K562 (cell line): Measurements from ENCODE around the gene STK17A. TPM values are rescaled to one million over a fixed set of nuclear protein-coding genes. Genes with fewer than 3 reads are reported as not detected.

Experiments used
- ATAC-seq: fragments of 200-7000 bp; cut with Tn5 transposase; 3 replicates; pipeline ENCODE4 v1.9.1; 2020; ENCODE audit warnings: moderate library complexity
- BruUV-seq: library from RNA; stranded (reverse); fragments of 400-500 nt; replicated peaks from 2 replicates; lab custom pipeline; 2021; lab: Mats Ljungman, UMichigan
- CTCF ChIA-PET: fragments of 300-600 bp; formaldehyde crosslinking; extraction: SDS; loops from one replicate; lab custom pipeline; 2021; ENCODE audit warnings: low intra/inter-chr PET ratio; lab: Yijun Ruan, JAX
- POLR2A ChIA-PET: fragments of 300-600, 350-650 bp; sonication (Branson Sonifier 250); formaldehyde crosslinking; extraction: SDS; loops from one replicate; lab custom pipeline; 2021; ENCODE audit warnings: antibody characterized with exemption, inconsistent platforms; lab: Yijun Ruan, JAX
- DNase-seq, 4 experiments: peaks; one replicate each; pipeline versions ENCODE4 v3.0.0 to v3.0.0-alpha.2; 2011 to 2018; ENCODE audit warnings: low spot score in 3 of 4, mixed read lengths in 3 of 4; ENCODE audit errors: extremely low read depth in 1 of 4
- FAIRE-seq: peaks from 2 replicates; lab custom pipeline; 2011; peaks lifted over from hg19 to GRCh38; lab: Jason Lieb, UNC
- H2AFZ ChIP-seq: 2 replicates; pipeline ENCODE4 v1.6.0; 2011; ENCODE audit warnings: low read depth, low read length, control low read depth, inconsistent platforms
- H3K27ac ChIP-seq: fragments of 200-600 bp; 3 replicates; pipeline ENCODE4 v1.8.0; 2011; ENCODE audit warnings: low read depth, mild to moderate bottlenecking, control low read depth, inconsistent platforms, low read length, moderate library complexity, mixed read lengths; ENCODE audit errors: extremely low read depth
- H3K27me3 ChIP-seq, 2 experiments: fragments of 300-600 bp in 1 of 2; 2 replicates in 1 of 2; 3 replicates in 1 of 2; pipeline versions ENCODE4 v1.6.0 to v1.8.0; 2011; ENCODE audit warnings: inconsistent platforms in 2 of 2, low read length in 2 of 2, mild to moderate bottlenecking in 1 of 2, mixed read lengths in 1 of 2, moderate library complexity in 1 of 2; ENCODE audit not compliant: control insufficient read depth in 2 of 2, insufficient read depth in 2 of 2
- H3K36me3 ChIP-seq: fragments of 300-600 bp; 3 replicates; pipeline ENCODE4 v1.8.0; 2011; ENCODE audit warnings: mild to moderate bottlenecking, low read length, inconsistent platforms; ENCODE audit not compliant: control insufficient read depth, insufficient read depth
- H3K4me1 ChIP-seq, 2 experiments: fragments of 200-600 bp in 1 of 2; replicated peaks in 1 of 2; 2 replicates in 1 of 2; 3 replicates in 1 of 2; pipeline versions ENCODE4 v1.5.1 to v1.8.0; 2011; ENCODE audit warnings: inconsistent platforms in 2 of 2, low read length in 2 of 2, mild to moderate bottlenecking in 1 of 2, mixed read lengths in 1 of 2, moderate library complexity in 1 of 2; ENCODE audit not compliant: control insufficient read depth in 2 of 2, insufficient read depth in 2 of 2
- H3K4me2 ChIP-seq: 2 replicates; pipeline ENCODE4 v1.6.1; 2011; ENCODE audit warnings: low read length, control low read depth, inconsistent platforms, mixed read lengths; ENCODE audit not compliant: insufficient read depth
- H3K4me3 ChIP-seq: fragments of 200-600 bp; sonication (generic), shearing (Covaris generic); 2 replicates; pipeline ENCODE4 v1.5.1; 2016; ENCODE audit warnings: control low read depth, inconsistent platforms
- H3K79me2 ChIP-seq: fragments of 200-600 bp; 3 replicates; pipeline ENCODE4 v1.8.0; 2011; ENCODE audit warnings: low read length, inconsistent platforms; ENCODE audit not compliant: control insufficient read depth, insufficient read depth
- H3K9ac ChIP-seq, 2 experiments: 2 replicates each; pipeline versions ENCODE4 v1.6.0 to v1.6.1; 2011; ENCODE audit warnings: low read depth in 2 of 2, low read length in 2 of 2, control low read depth in 1 of 2, inconsistent platforms in 1 of 2, mild to moderate bottlenecking in 1 of 2, mixed read lengths in 1 of 2; ENCODE audit not compliant: insufficient read depth in 1 of 2
- H3K9me1 ChIP-seq: one replicate; pipeline ENCODE4 v1.6.0; 2011; ENCODE audit warnings: inconsistent platforms, mild to moderate bottlenecking, low read length, moderate library complexity; ENCODE audit not compliant: control insufficient read depth, insufficient read depth
- H3K9me3 ChIP-seq: replicated peaks from 2 replicates; pipeline ENCODE4 v1.5.1; 2011; ENCODE audit warnings: low read depth, low read length, inconsistent platforms; ENCODE audit not compliant: control insufficient read depth, insufficient read depth
- H4K20me1 ChIP-seq: replicated peaks from 2 replicates; pipeline ENCODE4 v1.6.1; 2011; ENCODE audit warnings: low read length, inconsistent platforms, mixed read lengths; ENCODE audit not compliant: control insufficient read depth, insufficient read depth
- C11orf30 ChIP-seq: fragments of 450-650 bp; IDR thresholded peaks from 2 replicates; pipeline ENCODE4 v1.6.1; 2016; ENCODE audit warnings: low read depth, mild to moderate bottlenecking
- CBX1 ChIP-seq: sonication (generic); IDR thresholded peaks from 2 replicates; pipeline ENCODE4 v1.6.1; 2016; ENCODE audit warnings: antibody characterized with exemption, low read depth, mild to moderate bottlenecking
- CREB1 ChIP-seq, 2 experiments: sonication (generic) in 1 of 2; formaldehyde crosslinking in 1 of 2; IDR thresholded peaks; 2 replicates each; pipeline versions ENCODE4 v1.6.1 to v1.8.0; 2012 to 2022; ENCODE audit warnings: inconsistent platforms in 1 of 2, mild to moderate bottlenecking in 1 of 2, missing genetic modification reagents in 1 of 2, moderate library complexity in 1 of 2
- DIDO1 ChIP-seq: fragments of 450-650 bp; IDR thresholded peaks from 2 replicates; pipeline ENCODE4 v1.6.1; 2016; ENCODE audit warnings: low read depth, missing biosample characterization, missing genetic modification characterization
- EGR1 ChIP-seq: fragments of 450-650 bp; conservative IDR thresholded peaks from 2 replicates; pipeline ENCODE4 v1.6.1; 2017; ENCODE audit warnings: mild to moderate bottlenecking
- MAFG ChIP-seq: fragments of 450-650 bp; conservative IDR thresholded peaks from 2 replicates; pipeline ENCODE4 v1.6.1; 2016; ENCODE audit warnings: missing genetic modification characterization, missing compliant biosample characterization
- MAFK ChIP-seq: IDR thresholded peaks from 2 replicates; pipeline ENCODE4 v1.6.1; 2011; ENCODE audit warnings: low read length, improper control_type of control experiment
- PKNOX1 ChIP-seq: fragments of 450-650 bp; IDR thresholded peaks from 2 replicates; pipeline ENCODE4 v1.6.1; 2016
- PRDM10 ChIP-seq: fragments of 450-650 bp; IDR thresholded peaks from 2 replicates; pipeline ENCODE4 v1.6.1; 2018; ENCODE audit not compliant: partially characterized antibody
- TFAP4 ChIP-seq: sonication (generic); formaldehyde crosslinking; IDR thresholded peaks from 2 replicates; pipeline ENCODE4 v1.8.0; 2022; ENCODE audit warnings: missing genetic modification reagents, mild to moderate bottlenecking, moderate library complexity, borderline replicate concordance
- ZNF280B ChIP-seq: fragments of 250-450 bp; sonication (Bioruptor Pico); IDR thresholded peaks from 2 replicates; pipeline ENCODE4 v1.5.1; 2021; ENCODE audit warnings: mild to moderate bottlenecking
- ZNF316 ChIP-seq: fragments of 450-650 bp; IDR thresholded peaks from 2 replicates; pipeline ENCODE4 v1.6.1; 2016
- ZNF445 ChIP-seq: fragments of 250-450 bp; sonication (Bioruptor Pico); IDR thresholded peaks from 2 replicates; pipeline ENCODE4 v1.4.0; 2020; ENCODE audit warnings: low read depth, mild to moderate bottlenecking, moderate library complexity
- WGBS: fragments of 100-300 bp; shearing (Covaris generic); methylation state at CpG from one replicate; pipeline ENCODE4 v1.1.6; 2016; ENCODE audit warnings: low coverage, mixed read lengths; ENCODE audit not compliant: insufficient coverage; ENCODE audit errors: missing lambda C conversion rate; 5-methylcytosine and 5-hydroxymethylcytosine counted together
- in situ Hi-C: fragments of 300-500 bp; cut with MboI; formaldehyde crosslinking; loops from 4 replicates; pipeline ENCODE4 v1.15.0; 2018; ENCODE audit warnings: inconsistent platforms, mixed read lengths
- intact Hi-C: fragments of 100-400 bp; cut with micrococcal nuclease; formaldehyde crosslinking; loops from 2 replicates; pipeline ENCODE4 v1.14.2; 2022
- polyA plus RNA-seq, 8 experiments: library from polyadenylated mRNA; depleted of rRNA in 4 of 8; stranded (reverse) in 5 of 8; unstranded in 3 of 8; fragments of >200 nt; fragmentation: Nextera tagmentation in 2 of 8; fragmentation: Illumina TruSeq in 1 of 8; extraction: Ambion mirVana in 2 of 8; extraction: Trizol in 1 of 8; gene quantifications; 2 replicates each; pipeline versions ENCODE4 v1.2.1 to v1.2.3, GENCODE V29; 2011 to 2014; ENCODE audit warnings: inconsistent platforms in 1 of 8, missing spikeins in 1 of 8
- total RNA-seq, 7 experiments: library from RNA; depleted of rRNA in 6 of 7; stranded (reverse); fragments of >200 nt in 6 of 7; fragmentation: Illumina TruSeq in 2 of 7; extraction: Trizol in 2 of 7; gene quantifications; 2 replicates each; pipeline versions ENCODE4 v1.2.1 to v1.2.3, GENCODE V29; 2011 to 2021; ENCODE audit warnings: low replicate concordance in 1 of 7

The STK17A gene
- total and polyA plus RNA-seq, 9 of the 15 experiments (the other 6 are each of a cell fraction or from before 2014, with no cell fraction given), result 3.4 to 16.3 (median 13.2) TPM

GRCh38 chr7:43669286-43670081, 86.6 kb downstream of the STK17A start:
- Histone ChIP-seq H3K4me3 (no peak overlapping the region), H3K9me1 (no peaks in the 10 kb centered on the region), H3K36me3 (peaks cover 8% of the 10 kb centered on the region; the same call in 2 of the 3 replicates), H3K9ac (no peak overlapping the region), H3K79me2 (peaks cover 98% of the 10 kb centered on the region), H3K4me1 (peaks cover 0 to 1% of the 10 kb centered on the region in 2 experiments; a peak in 2 of 5 replicates), H3K27ac (no peak overlapping the region), H4K20me1 (no peaks in the 10 kb centered on the region), H3K9me3 (no peaks in the 10 kb centered on the region; the same call in none of the 2 replicates), H2AFZ (no peak overlapping the region), H3K4me2 (no peak overlapping the region), H3K27me3 (no peaks in the 10 kb centered on the region)
- peak in 1 of 4 experiments; percentile 25 for DNase-seq
- in situ Hi-C loops, result no loop called here
- intact Hi-C loops, result no loop called here
- ATAC-seq, result peak; percentile 56; the same call in 1 of the 3 replicates
- no peak for FAIRE-seq
- BruUV-seq, result no TSS peak
- ChIA-PET POLR2A (interaction anchor here (0.6 to 1.1 kb wide), 4 partner anchors 10 to 640 kb away, joined by 3 read pairs; no protein-coding TSS in a partner anchor), CTCF (no interaction called here)
- WGBS, result 80% methylated on average over 12 of the region's 15 CpGs
- TF ChIP-seq PKNOX1, result peak; percentile 94
- peak; percentile 31; the same call in 1 of the 2 replicates for TF ChIP-seq MAFK
- no peak for TF ChIP-seq CBX1
- peak; percentile 51 for TF ChIP-seq ZNF316
- TF ChIP-seq MAFG, result 0 out of 2 replicates have a peak, but pooled peaks have one; percentile 30
- no peak for TF ChIP-seq ZNF445 (CRISPR knock-in tag)
- TF ChIP-seq C11orf30, result peak; percentile 59
- no peak for TF ChIP-seq ZNF280B (CRISPR knock-in tag)
- TF ChIP-seq EGR1, result peak; percentile 43
- TF ChIP-seq TFAP4 (CRISPR knock-in tag), result peak; percentile 36; the same call in 1 of the 2 replicates
- TF ChIP-seq DIDO1 (tag), result no peak
- no peak for TF ChIP-seq CREB1 (IDR thresholded peaks at IDR 0.05)
- TF ChIP-seq CREB1 (CRISPR knock-in tag; IDR thresholded peaks at IDR 0.05), result peak; percentile 60
- peak; percentile 63 for TF ChIP-seq PRDM10
